A549 (cell line): ENCODE data around the gene LRRC4B. TPM values are rescaled to one million over a fixed set of nuclear protein-coding genes. Genes with fewer than 3 reads are reported as not detected.

Experiments
- ATAC-seq, 2 experiments: fragments of 200-7000 bp in 1 of 2; fragments of >200 bp in 1 of 2; cut with Nextera tagmentation in 1 of 2; cut with Tn5 transposase in 1 of 2; 3 replicates each; pipeline versions ENCODE4 v1.8.0 to v1.9.1; 2018 to 2020; ENCODE audit warnings: mild to moderate bottlenecking in 1 of 2, moderate library complexity in 1 of 2
- CTCF ChIA-PET: fragments of 300-600 bp; sonication (Branson Sonifier 250); formaldehyde crosslinking; extraction: SDS; loops from one replicate; lab custom pipeline; 2021; ENCODE audit warnings: antibody characterized with exemption, inconsistent platforms; lab: Yijun Ruan, JAX
- POLR2A ChIA-PET: fragments of 350-600 bp; formaldehyde crosslinking; extraction: SDS; loops from one replicate; lab custom pipeline; 2021; ENCODE audit warnings: antibody characterized with exemption, inconsistent platforms; lab: Yijun Ruan, JAX
- DNase-seq, 2 experiments: peaks; one replicate each; pipeline versions ENCODE4 v3.0.0 to v3.0.0-alpha.2; 2011 to 2016; ENCODE audit warnings: low read depth in 1 of 2, low spot score in 1 of 2
- FAIRE-seq: peaks from 2 replicates; lab custom pipeline; 2011; peaks lifted over from hg19 to GRCh38; lab: Jason Lieb, UNC
- H3K27ac ChIP-seq, 2 experiments: fragments of >200 bp; sonication (Bioruptor Twin); formaldehyde crosslinking; 3 replicates each; pipeline ENCODE4 v1.5.1; 2016 to 2017
- H3K4me1 ChIP-seq: fragments of >200 bp; sonication (Bioruptor Twin); formaldehyde crosslinking; 3 replicates; pipeline ENCODE4 v1.6.1; 2016
- H3K4me2 ChIP-seq: fragments of >200 bp; sonication (Bioruptor Twin); formaldehyde crosslinking; 3 replicates; pipeline ENCODE4 v1.6.1; 2016
- H3K4me3 ChIP-seq: fragments of >200 bp; sonication (Bioruptor Twin); formaldehyde crosslinking; 3 replicates; pipeline ENCODE4 v1.5.1; 2016
- H3K9me3 ChIP-seq: fragments of >200 bp; sonication (Bioruptor Twin); formaldehyde crosslinking; 3 replicates; pipeline ENCODE4 v1.6.1; 2016
- BCL3 ChIP-seq: fragments of >200 bp; sonication (Bioruptor Twin); formaldehyde crosslinking; IDR thresholded peaks from 3 replicates; pipeline ENCODE4 v1.6.1; 2016
- CBX2 ChIP-seq: fragments of 200-600 bp; sonication (generic); IDR thresholded peaks from 2 replicates; pipeline ENCODE4 v1.6.1; 2016; ENCODE audit warnings: low read depth, mild to moderate bottlenecking, borderline replicate concordance
- ELK1 ChIP-seq: fragments of 150-350 bp; IDR thresholded peaks from 2 replicates; pipeline ENCODE4 v1.6.1; 2014; ENCODE audit warnings: low read depth, mild to moderate bottlenecking, low read length
- FOSL2 ChIP-seq, 2 experiments: fragments of 450-650 bp in 1 of 2; fragments of >200 bp in 1 of 2; sonication (Bioruptor Twin) in 1 of 2; formaldehyde crosslinking; IDR thresholded peaks; 2 replicates each; pipeline versions ENCODE4 v1.5.0 to v1.6.1; 2016 to 2020; ENCODE audit warnings: mild to moderate bottlenecking in 1 of 2, moderate library complexity in 1 of 2
- FOXS1 ChIP-seq: fragments of 250-450 bp; sonication (Bioruptor Pico); IDR thresholded peaks from 2 replicates; pipeline ENCODE4 v1.5.0; 2020; ENCODE audit warnings: mild to moderate bottlenecking, moderate library complexity
- HES2 ChIP-seq: fragments of >200 bp; sonication (Bioruptor Twin); formaldehyde crosslinking; IDR thresholded peaks from 2 replicates; pipeline ENCODE4 v1.6.1; 2016
- HEYL ChIP-seq: fragments of 250-450 bp; sonication (Bioruptor Pico); IDR thresholded peaks from 2 replicates; pipeline ENCODE4 v1.8.0; 2021; ENCODE audit warnings: mild to moderate bottlenecking, moderate library complexity
- JUNB ChIP-seq: fragments of >200 bp; sonication (Bioruptor Twin); formaldehyde crosslinking; IDR thresholded peaks from 2 replicates; pipeline ENCODE4 v1.6.1; 2016
- MAFK ChIP-seq: fragments of 450-650 bp; IDR thresholded peaks from 2 replicates; pipeline ENCODE4 v1.6.1; 2014; ENCODE audit not compliant: partially characterized antibody
- NR3C1 ChIP-seq: fragments of >200 bp; sonication (Bioruptor Twin); formaldehyde crosslinking; IDR thresholded peaks from 3 replicates; pipeline ENCODE4 v1.6.1; 2017
- POLR2A ChIP-seq: IDR thresholded peaks from 2 replicates; pipeline ENCODE4 v1.6.1; 2012; ENCODE audit warnings: mild to moderate bottlenecking, low read length
- RCOR1 ChIP-seq: fragments of 150-350 bp; IDR thresholded peaks from 2 replicates; pipeline ENCODE4 v1.6.1; 2014; ENCODE audit warnings: antibody characterized with exemption, low read length, low read depth
- REST ChIP-seq: fragments of 200-600 bp; sonication (generic); IDR thresholded peaks from 2 replicates; pipeline ENCODE4 v1.6.1; 2016; ENCODE audit warnings: antibody characterized with exemption, mild to moderate bottlenecking, moderate library complexity
- SREBF2 ChIP-seq: fragments of 450-650 bp; IDR thresholded peaks from 2 replicates; pipeline ENCODE4 v1.6.1; 2014; ENCODE audit warnings: mild to moderate bottlenecking, moderate library complexity
- ZC3H11A ChIP-seq: fragments of 450-650 bp; IDR thresholded peaks from 2 replicates; pipeline ENCODE4 v1.6.1; 2014; ENCODE audit warnings: antibody characterized with exemption, mild to moderate bottlenecking
- ZNF302 ChIP-seq: fragments of 250-450 bp; sonication (Bioruptor Pico); IDR thresholded peaks from 2 replicates; pipeline ENCODE4 v1.9.0; 2021; ENCODE audit warnings: inconsistent platforms, mild to moderate bottlenecking, moderate library complexity
- WGBS: methylation state at CpG from one replicate; pipeline ENCODE4 v1.1.6; 2017; ENCODE audit errors: missing lambda C conversion rate; 5-methylcytosine and 5-hydroxymethylcytosine counted together
- polyA plus RNA-seq, 4 experiments: library from polyadenylated mRNA; depleted of rRNA in 3 of 4; stranded (reverse); fragments of >200 nt; fragmentation: RNase III in 1 of 4; extraction: RNeasy Plus Mini Kit Qiagen cat#74134 plus additional on column Dnase treatment in 1 of 4; gene quantifications; 2 replicates in 3 of 4; 3 replicates in 1 of 4; pipeline ENCODE4 v1.2.3, GENCODE V29; 2011 to 2017

The LRRC4B gene
- polyA plus RNA-seq, 2 of the 4 experiments (the other 2 are of a cell fraction): 0.54 to 0.97 TPM

- no peak for TF ChIP-seq REST
- TF ChIP-seq HES2: no peak
- TF ChIP-seq FOSL2 (IDR thresholded peaks at IDR 0.05): no peak
- no peak for TF ChIP-seq FOSL2 (CRISPR knock-in tag; IDR thresholded peaks at IDR 0.05)
- no peak for TF ChIP-seq CBX2
- no peak for TF ChIP-seq POLR2A
- no peak for TF ChIP-seq FOXS1 (CRISPR knock-in tag)
- no peak for TF ChIP-seq NR3C1
- TF ChIP-seq, all 56 proteins: peak for 0
These were observed 17.1 kb downstream of the LRRC4B start (continued) for GRCh38 chr19:50551034-50551714.

- ChIA-PET CTCF (interaction anchor here (1.0 to 18.0 kb wide), 4 partner anchors 6 to 174 kb away, joined by 3 to 355 read pairs (median 34); no protein-coding TSS in a partner anchor), POLR2A (no interaction called here)
- ATAC-seq: peak in 1 of 2 experiments; percentile 2; a peak in 1 of 6 replicates
- Histone ChIP-seq H3K9me3 (no peaks in the 10 kb centered on the region), H3K27ac (no peak overlapping the region), H3K4me3 (no peak overlapping the region), H3K4me2 (no peak overlapping the region), H3K4me1 (peaks cover 3% of the 10 kb centered on the region; the same call in 2 of the 3 replicates)
- DNase-seq: no peak
- 75% methylated on average over 8 of the region's 8 CpGs for WGBS
- no peak for FAIRE-seq
- TF ChIP-seq SREBF2 (no peak), ELK1 (no peak), HEYL (CRISPR knock-in tag) (no peak), REST (no peak), ZC3H11A (no peak), RCOR1 (no peak), BCL3 (no peak), JUNB (no peak), ZNF302 (CRISPR knock-in tag) (no peak), MAFK (no peak)
These were observed 17.7 kb downstream of the LRRC4B start for GRCh38 chr19:50550594-50550966.
